Hepatocyte (in vitro differentiated cells): ENCODE data around the gene ZNF98. TPM values are rescaled to one million over a fixed set of nuclear protein-coding genes. Genes with fewer than 3 reads are reported as not detected.

Experiments used
- DNase-seq: peaks from one replicate; pipeline ENCODE4 v3.0.0-alpha.2; 2016; ENCODE audit warnings: low spot score
- H2AFZ ChIP-seq: fragments of 200-600 bp; sonication (generic); 2 replicates; pipeline ENCODE4 v1.6.0; 2016; ENCODE audit warnings: antibody characterized with exemption, mild to moderate bottlenecking
- H3K27ac ChIP-seq: fragments of 200-600 bp; sonication (generic); 2 replicates; pipeline ENCODE4 v1.5.1; 2016; ENCODE audit warnings: mild to moderate bottlenecking
- H3K27me3 ChIP-seq: fragments of 200-600 bp; sonication (generic); 2 replicates; pipeline ENCODE4 v1.6.1; 2016
- H3K36me3 ChIP-seq: fragments of 200-600 bp; sonication (generic); replicated peaks from 2 replicates; pipeline ENCODE4 v1.5.1; 2016; ENCODE audit warnings: low read depth; ENCODE audit not compliant: insufficient read depth
- H3K4me1 ChIP-seq: fragments of 200-600 bp; sonication (generic); 2 replicates; pipeline ENCODE4 v1.5.1; 2016; ENCODE audit warnings: mild to moderate bottlenecking, moderate library complexity; ENCODE audit not compliant: insufficient read depth
- H3K4me2 ChIP-seq: fragments of 200-600 bp; sonication (generic); 2 replicates; pipeline ENCODE4 v1.6.0; 2016
- H3K4me3 ChIP-seq: fragments of 200-600 bp; sonication (generic); 2 replicates; pipeline ENCODE4 v1.5.1; 2016; ENCODE audit warnings: mild to moderate bottlenecking
- H3K79me2 ChIP-seq: fragments of 200-600 bp; sonication (generic); 2 replicates; pipeline ENCODE4 v1.6.0; 2017; ENCODE audit warnings: mild to moderate bottlenecking
- H3K9me2 ChIP-seq: fragments of 200-600 bp; sonication (generic); replicated peaks from 2 replicates; pipeline ENCODE4 v1.6.0; 2017; ENCODE audit warnings: mild to moderate bottlenecking; ENCODE audit not compliant: insufficient read depth
- H3K9me3 ChIP-seq: fragments of 200-600 bp; sonication (generic); 2 replicates; pipeline ENCODE4 v1.5.1; 2016; ENCODE audit warnings: low read depth, mild to moderate bottlenecking
- H4K20me1 ChIP-seq: fragments of 200-600 bp; sonication (generic); 2 replicates; pipeline ENCODE4 v1.6.0; 2016; ENCODE audit warnings: mild to moderate bottlenecking; ENCODE audit not compliant: insufficient read depth, poor library complexity, severe bottlenecking
- EZH2 ChIP-seq: fragments of 200-600 bp; sonication (generic); IDR thresholded peaks from 2 replicates; pipeline ENCODE4 v1.6.1; 2016; ENCODE audit warnings: antibody characterized with exemption, mild to moderate bottlenecking, borderline replicate concordance
- EZH2phosphoT487 ChIP-seq: fragments of 200-600 bp; sonication (generic); IDR thresholded peaks from one replicate; pipeline ENCODE4 v1.6.1; 2018; ENCODE audit warnings: antibody characterized with exemption, mild to moderate bottlenecking, low read depth, moderate library complexity; ENCODE audit not compliant: unreplicated experiment, severe bottlenecking
- WGBS: methylation state at CpG from one replicate; pipeline ENCODE4 v1.1.6; 2016; ENCODE audit warnings: low lambda C conversion rate; ENCODE audit errors: missing lambda C conversion rate; 5-methylcytosine and 5-hydroxymethylcytosine counted together
- polyA plus RNA-seq: library from polyadenylated mRNA; unstranded; fragments of >200 nt; fragmentation: Nextera tagmentation; extraction: Ambion mirVana; gene quantifications from 2 replicates; pipeline ENCODE4 v1.2.1, GENCODE V29; 2016
- small RNA-seq: library from RNA; depleted of rRNA; stranded (forward); fragments of <200 nt; gene quantifications from one replicate; pipeline ENCODE3, GENCODE V24; 2014
- total RNA-seq: library from RNA; depleted of rRNA; stranded (reverse); fragments of >200 nt; gene quantifications from 2 replicates; pipeline ENCODE4 v1.2.3, GENCODE V29; 2014
- TF ChIP-seq, protein P1 (sequence below): fragments of 200-600 bp; sonication (generic); IDR thresholded peaks from 2 replicates; pipeline ENCODE4 v1.5.1; 2016; ENCODE audit warnings: antibody characterized with exemption, mild to moderate bottlenecking; ENCODE audit not compliant: poor library complexity

ZNF98 gene
- total and polyA plus RNA-seq, 2 experiments from 2014 or later, result not detected

DNA sequence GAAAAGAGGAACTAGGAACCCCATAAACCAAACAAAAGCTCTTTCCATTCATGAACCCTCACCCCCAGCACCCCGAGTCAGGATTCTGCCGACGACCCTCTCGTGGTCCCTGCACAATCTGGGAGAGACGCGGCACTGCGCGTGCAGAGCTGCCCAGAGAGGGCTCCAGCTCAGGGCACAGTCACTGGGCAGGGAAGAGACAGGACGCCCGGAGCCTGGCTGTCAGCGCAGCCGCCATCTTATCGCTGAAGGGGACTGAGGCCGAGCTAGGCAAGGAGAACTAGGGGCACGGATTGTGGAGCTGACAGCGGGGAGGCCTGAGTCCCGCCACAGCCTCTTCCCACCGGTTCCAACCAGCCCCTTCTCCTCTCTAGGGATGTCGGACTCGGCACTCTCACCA lies 349 bp downstream of the ZNF98 start:
- Histone ChIP-seq H2AFZ (no peak overlapping the region), H3K9me2 (no peaks in the 10 kb centered on the region), H3K4me2 (no peak overlapping the region), H4K20me1 (no peaks in the 10 kb centered on the region), H3K79me2 (no peaks in the 10 kb centered on the region), H3K27ac (no peak overlapping the region), H3K4me3 (no peak overlapping the region), H3K4me1 (no peaks in the 10 kb centered on the region), H3K9me3 (no peaks in the 10 kb centered on the region), H3K36me3 (no peaks in the 10 kb centered on the region), H3K27me3 (no peaks in the 10 kb centered on the region)
- TF ChIP-seq EZH2phosphoT487 (no peak), EZH2 (no peak)
- TF ChIP-seq, protein P1, sequence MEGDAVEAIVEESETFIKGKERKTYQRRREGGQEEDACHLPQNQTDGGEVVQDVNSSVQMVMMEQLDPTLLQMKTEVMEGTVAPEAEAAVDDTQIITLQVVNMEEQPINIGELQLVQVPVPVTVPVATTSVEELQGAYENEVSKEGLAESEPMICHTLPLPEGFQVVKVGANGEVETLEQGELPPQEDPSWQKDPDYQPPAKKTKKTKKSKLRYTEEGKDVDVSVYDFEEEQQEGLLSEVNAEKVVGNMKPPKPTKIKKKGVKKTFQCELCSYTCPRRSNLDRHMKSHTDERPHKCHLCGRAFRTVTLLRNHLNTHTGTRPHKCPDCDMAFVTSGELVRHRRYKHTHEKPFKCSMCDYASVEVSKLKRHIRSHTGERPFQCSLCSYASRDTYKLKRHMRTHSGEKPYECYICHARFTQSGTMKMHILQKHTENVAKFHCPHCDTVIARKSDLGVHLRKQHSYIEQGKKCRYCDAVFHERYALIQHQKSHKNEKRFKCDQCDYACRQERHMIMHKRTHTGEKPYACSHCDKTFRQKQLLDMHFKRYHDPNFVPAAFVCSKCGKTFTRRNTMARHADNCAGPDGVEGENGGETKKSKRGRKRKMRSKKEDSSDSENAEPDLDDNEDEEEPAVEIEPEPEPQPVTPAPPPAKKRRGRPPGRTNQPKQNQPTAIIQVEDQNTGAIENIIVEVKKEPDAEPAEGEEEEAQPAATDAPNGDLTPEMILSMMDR, result no peak
- WGBS, result 87% methylated on average over 18 of the region's 20 CpGs
- DNase-seq, result no peak

DNA sequence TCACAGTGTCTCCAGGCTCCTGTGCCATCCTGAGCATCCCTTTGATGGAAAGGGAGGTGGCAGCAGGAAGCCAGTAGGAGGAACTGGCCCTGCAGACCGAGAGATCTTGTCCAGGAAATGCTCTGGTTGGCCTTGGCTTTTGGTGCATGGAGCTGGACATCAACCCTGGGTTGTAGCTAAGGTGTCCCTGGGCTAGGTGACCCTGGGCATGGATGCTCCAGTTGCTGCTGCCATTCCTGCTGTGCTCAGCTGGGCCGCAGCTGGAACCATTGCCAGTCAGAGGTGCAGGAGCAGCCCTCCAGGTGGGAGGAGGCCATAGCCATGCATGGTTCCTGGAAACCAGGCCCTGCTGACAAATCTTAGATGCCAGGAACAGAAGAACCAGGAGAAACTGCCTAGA lies 67.5 kb downstream of the ZNF98 start:
- no peaks in the 10 kb centered on the region for H4K20me1 ChIP-seq
- H3K9me2 ChIP-seq, result no peaks in the 10 kb centered on the region
- H3K79me2 ChIP-seq, result no peaks in the 10 kb centered on the region
- H2AFZ ChIP-seq, result no peak overlapping the region
- H3K9me3 ChIP-seq, result no peaks in the 10 kb centered on the region
- 59% methylated on average over 2 of the region's 2 CpGs for WGBS
- no peak overlapping the region for H3K27ac ChIP-seq
- H3K4me3 ChIP-seq, result no peak overlapping the region
- DNase-seq, result no peak
- TF ChIP-seq EZH2phosphoT487 (no peak), EZH2 (no peak)
- TF ChIP-seq, protein P1, result no peak
- no peak overlapping the region for H3K4me2 ChIP-seq
- H3K27me3 ChIP-seq, result no peaks in the 10 kb centered on the region
- H3K36me3 ChIP-seq, result no peaks in the 10 kb centered on the region
- H3K4me1 ChIP-seq, result no peaks in the 10 kb centered on the region

Small RNA genes within 50 kb of the gene (small RNA-seq; reads per million reads assigned to genes)
- not detected for gene AC011494.1

Other genes starting within 250 kb of the ZNF98 start
- not detected in 2 replicates for gene ZNF676, start 225.4 kb downstream of the ZNF98 start, total RNA-seq
- not detected in 2 replicates for gene ZNF676, start 225.4 kb downstream of the ZNF98 start, polyA plus RNA-seq
- gene ZNF729, start 135.9 kb downstream of the ZNF98 start, total RNA-seq, result not detected in 2 replicates
- not detected in 2 replicates for gene ZNF729, start 135.9 kb downstream of the ZNF98 start, polyA plus RNA-seq
- gene ZNF492, start 212.0 kb upstream of the ZNF98 start, total RNA-seq, result not detected in 2 replicates
- gene ZNF492, start 212.0 kb upstream of the ZNF98 start, polyA plus RNA-seq, result not detected in 2 replicates